ENCODE data around the gene AGMAT. TPM values are rescaled to one million over a fixed set of nuclear protein-coding genes. Genes with fewer than 3 reads are reported as not detected.
A peak's percentile ranks its signal among the peaks of the same experiment; 100 is the strongest.

AGMAT gene
- total and polyA plus RNA-seq, 9 of the 15 experiments (the other 6 are each of a cell fraction or from before 2014, with no cell fraction given): not detected

DNA sequence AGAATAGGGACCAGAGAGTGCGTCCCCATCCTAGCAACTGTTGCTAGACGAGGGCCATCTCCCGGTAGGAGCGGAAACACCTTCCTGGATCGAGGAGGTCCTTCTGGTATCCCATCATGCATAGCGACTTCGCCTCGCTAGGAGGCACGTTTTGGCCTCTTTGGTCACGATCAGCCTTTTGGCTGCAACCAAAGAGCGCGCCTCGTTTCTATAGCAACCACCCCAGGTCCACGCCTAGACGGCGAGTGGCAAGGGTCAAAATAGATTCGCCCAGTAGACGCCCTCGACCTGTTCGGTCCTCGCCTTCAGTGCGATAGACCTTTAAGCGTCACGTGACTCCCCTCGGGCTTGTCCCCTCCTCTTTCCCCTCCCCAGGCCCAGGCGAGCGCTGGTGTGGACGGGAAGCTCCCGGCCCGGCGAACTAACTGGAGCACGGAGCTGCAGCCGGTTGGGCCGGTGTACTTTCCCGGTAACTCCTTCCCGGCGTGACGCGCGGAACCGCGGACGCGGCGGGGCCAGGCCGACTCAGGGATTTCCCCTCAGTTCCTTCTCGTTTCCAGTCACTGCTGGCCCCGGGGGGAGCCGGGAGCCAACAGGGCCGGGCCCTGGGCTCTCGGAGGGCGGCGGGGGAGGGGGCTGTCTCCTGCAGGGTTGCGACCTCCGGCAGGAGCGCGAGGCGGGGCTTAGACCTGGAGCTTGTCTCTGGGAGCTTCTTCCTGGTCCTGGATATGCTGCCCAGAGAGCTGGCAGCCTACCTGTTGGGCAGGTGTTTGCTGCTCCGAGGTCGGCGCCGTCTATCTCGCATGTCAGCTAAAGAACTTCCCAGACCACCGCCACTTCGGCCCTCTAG lies 58.1 kb downstream of the AGMAT start, which contains the start of gene DNAJC16 (continued):
- TF ChIP-seq PURB (CRISPR knock-in tag; IDR thresholded peaks at IDR 0.05; ENCODE audit: low read depth) (no peak), EWSR1 (IDR thresholded peaks at IDR 0.05; ENCODE audit: borderline replicate concordance, low read depth, partially characterized antibody) (no peak), GABPA (tag; conservative IDR thresholded peaks at IDR 0.05; ENCODE audit: low read depth) (peak; percentile 92), ZNF766 (CRISPR knock-in tag; conservative IDR thresholded peaks at IDR 0.05) (no peak), SLC30A9 (CRISPR knock-in tag; IDR thresholded peaks at IDR 0.05) (no peak), PRMT5 (CRISPR knock-in tag; IDR thresholded peaks at IDR 0.05) (no peak)
- TF ChIP-seq, protein P1, sequence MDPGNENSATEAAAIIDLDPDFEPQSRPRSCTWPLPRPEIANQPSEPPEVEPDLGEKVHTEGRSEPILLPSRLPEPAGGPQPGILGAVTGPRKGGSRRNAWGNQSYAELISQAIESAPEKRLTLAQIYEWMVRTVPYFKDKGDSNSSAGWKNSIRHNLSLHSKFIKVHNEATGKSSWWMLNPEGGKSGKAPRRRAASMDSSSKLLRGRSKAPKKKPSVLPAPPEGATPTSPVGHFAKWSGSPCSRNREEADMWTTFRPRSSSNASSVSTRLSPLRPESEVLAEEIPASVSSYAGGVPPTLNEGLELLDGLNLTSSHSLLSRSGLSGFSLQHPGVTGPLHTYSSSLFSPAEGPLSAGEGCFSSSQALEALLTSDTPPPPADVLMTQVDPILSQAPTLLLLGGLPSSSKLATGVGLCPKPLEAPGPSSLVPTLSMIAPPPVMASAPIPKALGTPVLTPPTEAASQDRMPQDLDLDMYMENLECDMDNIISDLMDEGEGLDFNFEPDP (CRISPR knock-in tag; IDR thresholded peaks at IDR 0.05): no peak
- TF ChIP-seq, protein P2, sequence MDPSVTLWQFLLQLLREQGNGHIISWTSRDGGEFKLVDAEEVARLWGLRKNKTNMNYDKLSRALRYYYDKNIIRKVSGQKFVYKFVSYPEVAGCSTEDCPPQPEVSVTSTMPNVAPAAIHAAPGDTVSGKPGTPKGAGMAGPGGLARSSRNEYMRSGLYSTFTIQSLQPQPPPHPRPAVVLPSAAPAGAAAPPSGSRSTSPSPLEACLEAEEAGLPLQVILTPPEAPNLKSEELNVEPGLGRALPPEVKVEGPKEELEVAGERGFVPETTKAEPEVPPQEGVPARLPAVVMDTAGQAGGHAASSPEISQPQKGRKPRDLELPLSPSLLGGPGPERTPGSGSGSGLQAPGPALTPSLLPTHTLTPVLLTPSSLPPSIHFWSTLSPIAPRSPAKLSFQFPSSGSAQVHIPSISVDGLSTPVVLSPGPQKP (CRISPR knock-in tag; IDR thresholded peaks at IDR 0.05): no peak

Measured in K562 (cell line).